GM18508 (cell line): ENCODE data around the gene GRPEL2.

ENCODE experiments used
- ATAC-seq: cut with Tn5 transposase; IDR thresholded peaks from one replicate; pipeline ENCODE4 v1.9.1; 2021; ENCODE audit warnings: moderate number of reproducible peaks; ENCODE audit not compliant: insufficient read depth, unreplicated experiment

Gene GRPEL2

GRCh38 chr5:149374303-149374702 lies 29.0 kb downstream of the GRPEL2 start:
- no peak for ATAC-seq

- no peak for ATAC-seq
Observed at GRCh38 chr5:149374801-149375200, 29.5 kb downstream of the GRPEL2 start.

GRCh38 chr5:149375434-149375833 lies 30.1 kb downstream of the GRPEL2 start:
- ATAC-seq: no peak

- ATAC-seq: no peak
Observed at GRCh38 chr5:149376104-149376503, 30.8 kb downstream of the GRPEL2 start.

GRCh38 chr5:149376711-149377447 lies 31.6 kb downstream of the GRPEL2 start:
- ATAC-seq: no peak

- no peak for ATAC-seq
Observed at GRCh38 chr5:149378241-149378820, 33.0 kb downstream of the GRPEL2 start.

- ATAC-seq: no peak
Observed at GRCh38 chr5:149379177-149379761, 34.0 kb downstream of the GRPEL2 start, which contains the start of gene IL17B. Gene IL17B (minus strand): TSS chr5:149379292. CDS start chr5:149379225, 67 bp downstream.

- no peak for ATAC-seq
Observed at GRCh38 chr5:149379818-149380374, 34.6 kb downstream of the GRPEL2 start.

- ATAC-seq: no peak
Observed at GRCh38 chr5:149380466-149381121, 35.3 kb downstream of the GRPEL2 start.

- no peak for ATAC-seq
Observed at GRCh38 chr5:149381261-149381985, 36.1 kb downstream of the GRPEL2 start.

- no peak for ATAC-seq
Observed at GRCh38 chr5:149381986-149382338, 36.7 kb downstream of the GRPEL2 start.

- ATAC-seq: no peak
Observed at GRCh38 chr5:149382517-149383220, 37.4 kb downstream of the GRPEL2 start.

GRCh38 chr5:149383399-149383798 lies 38.1 kb downstream of the GRPEL2 start:
- no peak for ATAC-seq

GRCh38 chr5:149386166-149386565 lies 40.9 kb downstream of the GRPEL2 start:
- ATAC-seq: no peak

- ATAC-seq: no peak
Observed at GRCh38 chr5:149387081-149387631, 41.9 kb downstream of the GRPEL2 start.

GRCh38 chr5:149387982-149388381 lies 42.7 kb downstream of the GRPEL2 start:
- ATAC-seq: no peak

- ATAC-seq: no peak
Observed at GRCh38 chr5:149388498-149389190, 43.3 kb downstream of the GRPEL2 start.

- ATAC-seq: no peak
Observed at GRCh38 chr5:149389552-149390495, 44.5 kb downstream of the GRPEL2 start.
